HCT116 (cell line): Measurements from ENCODE around the gene MEPCE. TPM values are rescaled to one million over a fixed set of nuclear protein-coding genes. Genes with fewer than 3 reads are reported as not detected.

ENCODE experiments used
- ATAC-seq: fragments of 200-7000 bp; cut with Tn5 transposase; 2 replicates; pipeline ENCODE4 v1.9.1; 2020; ENCODE audit warnings: mild to moderate bottlenecking, moderate library complexity
- BruUV-seq: library from RNA; stranded (reverse); fragments of 400-500 nt; replicated peaks from 2 replicates; lab custom pipeline; 2021; lab: Mats Ljungman, UMichigan
- CTCF ChIA-PET: fragments of 300-600 bp; sonication (Branson Sonifier 250); formaldehyde crosslinking; loops from one replicate; lab custom pipeline; 2021; ENCODE audit warnings: antibody characterized with exemption; lab: Charles Lee
- POLR2A ChIA-PET: fragments of 300-600, 350-600 bp; sonication (Branson Sonifier 250); formaldehyde crosslinking; loops from one replicate; lab custom pipeline; 2021; ENCODE audit warnings: antibody characterized with exemption; lab: Charles Lee
- RAD21 ChIA-PET, 2 experiments: fragments of 300-600 bp; sonication (Branson Sonifier 250); formaldehyde crosslinking; loops; one replicate each; lab custom pipeline; 2023; ENCODE audit warnings: low total read pairs in 2 of 2; ENCODE audit not compliant: uncharacterized antibody in 2 of 2, unreplicated experiment in 2 of 2, low non-redundant PET in 1 of 2; lab: Charles Lee
- DNase-seq: peaks from one replicate; pipeline ENCODE4 v3.0.0-alpha.2; 2010; ENCODE audit warnings: low read depth, low spot score
- H2AFZ ChIP-seq: fragments of 200-600 bp; shearing (Covaris generic), sonication (generic); 2 replicates; pipeline ENCODE4 v1.6.1; 2017; ENCODE audit warnings: low read depth, mixed run types, mixed read lengths, antibody characterized with exemption, low read length; ENCODE audit not compliant: poor library complexity, severe bottlenecking
- H3K27ac ChIP-seq: 2 replicates; pipeline ENCODE4 v1.5.1; 2012; ENCODE audit warnings: low read depth, low read length
- H3K27me3 ChIP-seq: fragments of 200-600 bp; sonication (generic); 2 replicates; pipeline ENCODE4 v1.6.1; 2016; ENCODE audit warnings: mixed run types, low read length, mixed read lengths; ENCODE audit not compliant: insufficient read depth
- H3K36me3 ChIP-seq, 2 experiments: fragments of 200-500 bp in 1 of 2; fragments of 200-600 bp in 1 of 2; sonication (Bioruptor generic) in 1 of 2; sonication (generic) in 1 of 2; 2 replicates each; pipeline versions ENCODE4 v1.5.1 to v1.6.1; 2014 to 2016; ENCODE audit warnings: low read length in 2 of 2, inconsistent platforms in 1 of 2, mixed read lengths in 1 of 2, mixed run types in 1 of 2; ENCODE audit not compliant: insufficient read depth in 2 of 2, control insufficient read depth in 1 of 2
- H3K4me1 ChIP-seq, 2 experiments: fragments of 200-600 bp in 1 of 2; sonication (generic) in 1 of 2; 2 replicates each; pipeline versions ENCODE4 v1.5.1 to v1.6.1; 2012 to 2017; ENCODE audit warnings: low read length in 2 of 2, inconsistent platforms in 1 of 2, mild to moderate bottlenecking in 1 of 2, mixed read lengths in 1 of 2, mixed run types in 1 of 2, moderate library complexity in 1 of 2; ENCODE audit not compliant: insufficient read depth in 2 of 2, control insufficient read depth in 1 of 2
- H3K4me2 ChIP-seq: fragments of 200-600 bp; sonication (generic); 2 replicates; pipeline ENCODE4 v1.6.1; 2017; ENCODE audit warnings: mixed run types, low read length, mixed read lengths
- H3K4me3 ChIP-seq, 2 experiments: fragments of 200-600 bp in 1 of 2; sonication (generic) in 1 of 2; replicated peaks in 1 of 2; 2 replicates each; pipeline ENCODE4 v1.5.1; 2011 to 2016; ENCODE audit warnings: low read length in 2 of 2, control low read depth in 1 of 2, low read depth in 1 of 2, mild to moderate bottlenecking in 1 of 2, mixed read lengths in 1 of 2, mixed run types in 1 of 2
- H3K79me2 ChIP-seq: fragments of 200-600 bp; sonication (generic); 2 replicates; pipeline ENCODE4 v1.6.1; 2017; ENCODE audit warnings: mild to moderate bottlenecking, mixed run types, low read length, moderate library complexity, mixed read lengths; ENCODE audit not compliant: insufficient read depth
- H3K9ac ChIP-seq: fragments of 200-600 bp; sonication (generic); 2 replicates; pipeline ENCODE4 v1.6.1; 2016; ENCODE audit warnings: low read length, mixed read lengths
- H3K9me2 ChIP-seq: fragments of 200-600 bp; sonication (generic), shearing (Covaris generic); 2 replicates; pipeline ENCODE4 v1.6.1; 2017; ENCODE audit warnings: mixed run types, mild to moderate bottlenecking, moderate library complexity; ENCODE audit not compliant: insufficient read depth
- H3K9me3 ChIP-seq, 2 experiments: fragments of 200-500 bp in 1 of 2; fragments of 200-600 bp in 1 of 2; sonication (Bioruptor generic) in 1 of 2; sonication (generic) in 1 of 2; 2 replicates each; pipeline ENCODE4 v1.6.1; 2014 to 2017; ENCODE audit warnings: low read length in 2 of 2, mixed read lengths in 2 of 2, inconsistent platforms in 1 of 2, low read depth in 1 of 2, mild to moderate bottlenecking in 1 of 2, mixed run types in 1 of 2, moderate library complexity in 1 of 2; ENCODE audit not compliant: control insufficient read depth in 1 of 2, insufficient read depth in 1 of 2
- H4K20me1 ChIP-seq: fragments of 200-600 bp; sonication (generic), shearing (Covaris generic); 2 replicates; pipeline ENCODE4 v1.6.1; 2017; ENCODE audit warnings: mixed run types, mild to moderate bottlenecking, moderate library complexity; ENCODE audit not compliant: insufficient read depth
- CBX3 ChIP-seq: IDR thresholded peaks from 2 replicates; pipeline ENCODE4 v1.6.1; 2012; ENCODE audit warnings: low read depth
- EGR1 ChIP-seq: IDR thresholded peaks from 2 replicates; pipeline ENCODE4 v1.6.1; 2012; ENCODE audit warnings: low read depth
- EZH2 ChIP-seq: fragments of 200-600 bp; sonication (generic); IDR thresholded peaks from 2 replicates; pipeline ENCODE4 v1.6.1; 2017; ENCODE audit warnings: antibody characterized with exemption, mixed run types
- EZH2phosphoT487 ChIP-seq: fragments of 200-600 bp; IDR thresholded peaks from 2 replicates; pipeline ENCODE4 v1.6.1; 2018; ENCODE audit warnings: antibody characterized with exemption, borderline replicate concordance
- JUND ChIP-seq: IDR thresholded peaks from 2 replicates; pipeline ENCODE4 v1.6.1; 2012
- MAX ChIP-seq: IDR thresholded peaks from 2 replicates; pipeline ENCODE4 v1.6.1; 2012
- POLR2AphosphoS5 ChIP-seq: IDR thresholded peaks from 2 replicates; pipeline ENCODE4 v1.6.1; 2011; ENCODE audit warnings: mild to moderate bottlenecking, low read depth, low read length, moderate library complexity
- SP1 ChIP-seq: IDR thresholded peaks from 2 replicates; pipeline ENCODE4 v1.6.1; 2012; ENCODE audit warnings: low read depth
- YY1 ChIP-seq: IDR thresholded peaks from 2 replicates; pipeline ENCODE4 v1.6.1; 2011; ENCODE audit warnings: low read length, low read depth, moderate library complexity, mild to moderate bottlenecking; ENCODE audit not compliant: insufficient replicate concordance; ENCODE audit errors: extremely low read depth
- intact Hi-C: fragments of 100-400 bp; cut with micrococcal nuclease; formaldehyde crosslinking; loops from 2 replicates; pipeline ENCODE4 v1.10.0; 2022
- total RNA-seq: library from RNA; stranded (reverse); gene quantifications from one replicate; pipeline ENCODE4 v1.2.1, GENCODE V29; 2021; ENCODE audit not compliant: unreplicated experiment
- TF ChIP-seq, protein P1 (sequence below): IDR thresholded peaks from 2 replicates; pipeline ENCODE4 v1.6.1; 2012
- TF ChIP-seq, protein P2 (sequence below), 3 experiments: fragments of 200-600 bp in 1 of 3; sonication (generic) in 1 of 3; IDR thresholded peaks in 2 of 3; conservative IDR thresholded peaks in 1 of 3; 2 replicates each; pipeline ENCODE4 v1.5.1; 2012 to 2017; ENCODE audit warnings: low read depth in 2 of 3, low read length in 2 of 3, antibody characterized with exemption in 1 of 3, borderline replicate concordance in 1 of 3, control low read depth in 1 of 3, mild to moderate bottlenecking in 1 of 3, mixed read lengths in 1 of 3, mixed run types in 1 of 3, moderate library complexity in 1 of 3; ENCODE audit not compliant: insufficient read depth in 1 of 3
- TF ChIP-seq, protein P3 (sequence below): IDR thresholded peaks from 2 replicates; pipeline ENCODE4 v1.6.1; 2011; ENCODE audit warnings: mild to moderate bottlenecking, low read length, moderate library complexity; ENCODE audit not compliant: insufficient replicate concordance; ENCODE audit errors: extremely low read depth

Gene MEPCE
- total RNA-seq, 1 experiment from 2014 or later: 44.4 TPM

DNA sequence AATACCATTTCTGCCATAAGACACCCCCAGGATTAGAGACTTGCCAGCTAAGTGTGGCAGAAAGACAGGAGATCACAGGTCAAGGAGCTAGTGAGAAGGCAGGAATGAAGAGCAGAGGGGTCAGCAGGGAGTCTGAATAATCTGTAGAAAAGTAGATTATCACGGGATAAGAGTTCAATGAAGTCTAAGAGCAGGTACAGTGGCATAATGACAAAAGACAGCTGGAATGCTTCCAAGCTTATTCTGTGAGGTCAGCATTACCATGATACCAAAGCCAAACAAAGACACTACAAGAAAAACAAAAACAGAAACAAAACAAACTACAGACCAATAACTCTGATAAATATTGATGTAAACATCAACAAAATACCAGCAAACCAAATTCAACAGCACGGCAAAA lies 35.6 kb upstream of the MEPCE start:
- H3K36me3 ChIP-seq: no peaks in the 10 kb centered on the region
- no peak for ATAC-seq
- no peaks in the 10 kb centered on the region for H3K9me2 ChIP-seq
- intact Hi-C loops: no loop called here
- POLR2A ChIA-PET: no interaction called here
- RAD21 ChIA-PET: no interaction called here
- CTCF ChIA-PET: interaction anchor here (1.3 kb wide), 1 partner anchor 13 kb away, joined by 5 read pairs; no protein-coding TSS in a partner anchor
- no peak overlapping the region for H3K9ac ChIP-seq
- DNase-seq: no peak
- no peak overlapping the region for H3K4me2 ChIP-seq
- no peaks in the 10 kb centered on the region for H3K27me3 ChIP-seq
- no peak overlapping the region for H3K27ac ChIP-seq
- H3K9me3 ChIP-seq: no peaks in the 10 kb centered on the region
- H3K79me2 ChIP-seq: no peaks in the 10 kb centered on the region
- H4K20me1 ChIP-seq: no peaks in the 10 kb centered on the region
- no peak overlapping the region for H3K4me3 ChIP-seq
- TF ChIP-seq EGR1 (no peak), YY1 (no peak), JUND (no peak), CBX3 (no peak), EZH2 (no peak), EZH2phosphoT487 (no peak), MAX (no peak), SP1 (no peak), POLR2AphosphoS5 (no peak)
- TF ChIP-seq, protein P1, sequence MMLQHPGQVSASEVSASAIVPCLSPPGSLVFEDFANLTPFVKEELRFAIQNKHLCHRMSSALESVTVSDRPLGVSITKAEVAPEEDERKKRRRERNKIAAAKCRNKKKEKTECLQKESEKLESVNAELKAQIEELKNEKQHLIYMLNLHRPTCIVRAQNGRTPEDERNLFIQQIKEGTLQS: no peak
- TF ChIP-seq, protein P2, sequence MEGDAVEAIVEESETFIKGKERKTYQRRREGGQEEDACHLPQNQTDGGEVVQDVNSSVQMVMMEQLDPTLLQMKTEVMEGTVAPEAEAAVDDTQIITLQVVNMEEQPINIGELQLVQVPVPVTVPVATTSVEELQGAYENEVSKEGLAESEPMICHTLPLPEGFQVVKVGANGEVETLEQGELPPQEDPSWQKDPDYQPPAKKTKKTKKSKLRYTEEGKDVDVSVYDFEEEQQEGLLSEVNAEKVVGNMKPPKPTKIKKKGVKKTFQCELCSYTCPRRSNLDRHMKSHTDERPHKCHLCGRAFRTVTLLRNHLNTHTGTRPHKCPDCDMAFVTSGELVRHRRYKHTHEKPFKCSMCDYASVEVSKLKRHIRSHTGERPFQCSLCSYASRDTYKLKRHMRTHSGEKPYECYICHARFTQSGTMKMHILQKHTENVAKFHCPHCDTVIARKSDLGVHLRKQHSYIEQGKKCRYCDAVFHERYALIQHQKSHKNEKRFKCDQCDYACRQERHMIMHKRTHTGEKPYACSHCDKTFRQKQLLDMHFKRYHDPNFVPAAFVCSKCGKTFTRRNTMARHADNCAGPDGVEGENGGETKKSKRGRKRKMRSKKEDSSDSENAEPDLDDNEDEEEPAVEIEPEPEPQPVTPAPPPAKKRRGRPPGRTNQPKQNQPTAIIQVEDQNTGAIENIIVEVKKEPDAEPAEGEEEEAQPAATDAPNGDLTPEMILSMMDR (IDR thresholded peaks at IDR 0.05 in 2 of 3, conservative IDR thresholded peaks at IDR 0.05 in 1 of 3; ENCODE audit: borderline replicate concordance in 1 of 3, insufficient read depth in 1 of 3, low read depth in 2 of 3, low read length in 2 of 3): no peak
- TF ChIP-seq, protein P3, sequence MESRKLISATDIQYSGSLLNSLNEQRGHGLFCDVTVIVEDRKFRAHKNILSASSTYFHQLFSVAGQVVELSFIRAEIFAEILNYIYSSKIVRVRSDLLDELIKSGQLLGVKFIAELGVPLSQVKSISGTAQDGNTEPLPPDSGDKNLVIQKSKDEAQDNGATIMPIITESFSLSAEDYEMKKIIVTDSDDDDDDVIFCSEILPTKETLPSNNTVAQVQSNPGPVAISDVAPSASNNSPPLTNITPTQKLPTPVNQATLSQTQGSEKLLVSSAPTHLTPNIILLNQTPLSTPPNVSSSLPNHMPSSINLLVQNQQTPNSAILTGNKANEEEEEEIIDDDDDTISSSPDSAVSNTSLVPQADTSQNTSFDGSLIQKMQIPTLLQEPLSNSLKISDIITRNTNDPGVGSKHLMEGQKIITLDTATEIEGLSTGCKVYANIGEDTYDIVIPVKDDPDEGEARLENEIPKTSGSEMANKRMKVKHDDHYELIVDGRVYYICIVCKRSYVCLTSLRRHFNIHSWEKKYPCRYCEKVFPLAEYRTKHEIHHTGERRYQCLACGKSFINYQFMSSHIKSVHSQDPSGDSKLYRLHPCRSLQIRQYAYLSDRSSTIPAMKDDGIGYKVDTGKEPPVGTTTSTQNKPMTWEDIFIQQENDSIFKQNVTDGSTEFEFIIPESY: no peak
- no peak overlapping the region for H2AFZ ChIP-seq
- no peaks in the 10 kb centered on the region for H3K4me1 ChIP-seq
- no TSS peak for BruUV-seq
